Kidney (tissue), 14 donors: ENCODE measurements around the gene CRY2. TPM values are rescaled to one million over a fixed set of nuclear protein-coding genes. Genes with fewer than 3 reads are reported as not detected.

Experiments used
- DNase-seq, 5 donors: peaks; one replicate each; pipeline ENCODE4 v3.0.0-alpha.2; 2013 to 2020
- FAIRE-seq: peaks from 2 replicates; lab custom pipeline; 2012; peaks lifted over from hg19 to GRCh38; lab: Jason Lieb, UNC
- H3K27ac ChIP-seq, 2 donors: one replicate each; pipeline ENCODE4 v1.7.0; 2013; ENCODE audit warnings: low read depth in 2 of 2, low read length in 2 of 2, inconsistent platforms in 1 of 2
- H3K27me3 ChIP-seq: one replicate; pipeline ENCODE4 v1.7.1; 2013; ENCODE audit warnings: low read length, inconsistent platforms; ENCODE audit not compliant: control insufficient read depth, insufficient read depth
- H3K36me3 ChIP-seq, 3 donors: one replicate each; pipeline versions ENCODE4 v1.7.0 to v1.7.1; 2013; ENCODE audit warnings: low read length in 3 of 3, control low read depth in 1 of 3, inconsistent platforms in 1 of 3; ENCODE audit not compliant: insufficient read depth in 3 of 3, control insufficient read depth in 2 of 3
- H3K4me1 ChIP-seq, 3 donors: one replicate each; pipeline versions ENCODE4 v1.7.0 to v1.7.1; 2013; ENCODE audit warnings: low read length in 3 of 3, inconsistent platforms in 1 of 3, low read depth in 1 of 3; ENCODE audit not compliant: control insufficient read depth in 2 of 3, insufficient read depth in 2 of 3
- H3K4me3 ChIP-seq, 3 donors: one replicate each; pipeline versions ENCODE4 v1.7.0 to v1.8.1; 2013; ENCODE audit warnings: low read length in 3 of 3, control low read depth in 1 of 3, inconsistent platforms in 1 of 3
- H3K9ac ChIP-seq, 3 donors: one replicate each; pipeline versions ENCODE4 v1.7.0 to v1.7.1; 2013; ENCODE audit warnings: low read length in 3 of 3, control low read depth in 1 of 3, inconsistent platforms in 1 of 3
- H3K9me3 ChIP-seq, 3 donors: one replicate each; pipeline versions ENCODE4 v1.7.0 to v1.7.1; 2013; ENCODE audit warnings: low read length in 3 of 3, control low read depth in 1 of 3, inconsistent platforms in 1 of 3; ENCODE audit not compliant: control insufficient read depth in 2 of 3, insufficient read depth in 1 of 3
- CTCF ChIP-seq: IDR thresholded peaks from 3 replicates; pipeline ENCODE4 v1.5.1; 2012; ENCODE audit warnings: mild to moderate bottlenecking, moderate library complexity, borderline replicate concordance; ENCODE audit not compliant: insufficient read depth; ENCODE audit errors: extremely low read depth
- intact Hi-C: fragments of 100-400 bp; cut with DNase I; formaldehyde crosslinking; loops from one replicate; pipeline ENCODE4 v1.11.1; 2022
- polyA plus RNA-seq: library from polyadenylated mRNA; stranded (reverse); fragments of 350-450 nt; fragmentation: Illumina TruSeq; extraction: RNeasy Lipid Tissue Mini Kit (QIAGEN cat#74804); gene quantifications from one replicate; pipeline ENCODE4 v1.2.3, GENCODE V29; 2014; ENCODE audit warnings: low read depth, low replicate concordance; ENCODE audit not compliant: insufficient read depth
- total RNA-seq: library from RNA; stranded (reverse); fragmentation: NEBNext Ultra II Directional; extraction: Animal tissue kit (Norgen Biotek cat#: 25700); gene quantifications from one replicate; pipeline ENCODE4 v1.2.1, GENCODE V29; 2021
- donor health status: control.
- donor health status: control.
- donor health status: control.
- donor health status: control.
- donor health status: control.
- donor health status: DM: yes; HTN: yes; CAD: no.
- donor health status: Normal renal cell carcinoma (clear cell type).

Gene CRY2
- total and polyA plus RNA-seq, 2 donors from 2014 or later, result 20.7 to 44.5 TPM

- Histone ChIP-seq H3K9me3 (no peaks in the 10 kb centered on the region), H3K27ac (peak overlapping the region; percentile 9 to 68), H3K9ac (peak overlapping the region in 1 of 3 donors; percentile 26), H3K4me1 (peaks cover 7 to 79% (median 67%) of the 10 kb centered on the region in 3 donors), H3K27me3 (no peaks in the 10 kb centered on the region), H3K4me3 (no peak overlapping the region), H3K36me3 (peaks cover 0 to 33% (median 6%) of the 10 kb centered on the region in 3 donors)
- intact Hi-C loops, result no loop called here
- TF ChIP-seq CTCF, result no peak
- no peak for FAIRE-seq
- no peak for DNase-seq
Measured at GRCh38 chr11:45855308-45855707, 8.0 kb downstream of the CRY2 start.

- H3K36me3 ChIP-seq, result peaks cover 0 to 40% (median 9%) of the 10 kb centered on the region in 3 donors
- H3K27ac ChIP-seq, result peak overlapping the region; percentile 32 to 68
- DNase-seq (no peak), FAIRE-seq (no peak)
- no peaks in the 10 kb centered on the region for H3K27me3 ChIP-seq
- H3K4me1 ChIP-seq, result peaks cover 7 to 72% (median 63%) of the 10 kb centered on the region in 3 donors
- H3K4me3 ChIP-seq, result peak overlapping the region in 2 of 3 donors; percentile 1 to 10
- TF ChIP-seq CTCF, result no peak
- intact Hi-C loops, result no loop called here
- H3K9me3 ChIP-seq, result no peaks in the 10 kb centered on the region
- peak overlapping the region in 1 of 3 donors; percentile 26 for H3K9ac ChIP-seq
Measured at GRCh38 chr11:45856044-45856468, 8.8 kb downstream of the CRY2 start.

- no peaks in the 10 kb centered on the region for H3K27me3 ChIP-seq
- H3K9me3 ChIP-seq, result no peaks in the 10 kb centered on the region
- H3K9ac ChIP-seq, result peak overlapping the region in 1 of 3 donors; percentile 52
- no peak overlapping the region for H3K4me3 ChIP-seq
- FAIRE-seq, result no peak
- no peak for TF ChIP-seq CTCF
- peak in 4 of 5 donors; percentile 18 to 84 (median 54) for DNase-seq
- intact Hi-C loops, result no loop called here
- peak overlapping the region; percentile 82 to 87 for H3K27ac ChIP-seq
- peaks cover 9 to 60% (median 23%) of the 10 kb centered on the region in 3 donors for H3K36me3 ChIP-seq
- peaks cover 7 to 55% (median 51%) of the 10 kb centered on the region in 3 donors for H3K4me1 ChIP-seq
Measured at GRCh38 chr11:45857961-45858474, 10.7 kb downstream of the CRY2 start.
